Measurements from ENCODE around the gene GART.

- no peak for TF ChIP-seq POLR2A (IDR thresholded peaks at IDR 0.05; ENCODE audit: low read length)
- no peak for TF ChIP-seq NPAS2 (CRISPR knock-in tag; IDR thresholded peaks at IDR 0.05; ENCODE audit: borderline replicate concordance)
- TF ChIP-seq CTCF (IDR thresholded peaks at IDR 0.05), result no peak
- no peak for TF ChIP-seq EP300 (IDR thresholded peaks at IDR 0.05)
- TF ChIP-seq RAD21 (conservative IDR thresholded peaks at IDR 0.05 in 1 of 2, IDR thresholded peaks at IDR 0.05 in 1 of 2), result no peak
- no peak for TF ChIP-seq KDM5A (IDR thresholded peaks at IDR 0.05)
- TF ChIP-seq E2F6 (IDR thresholded peaks at IDR 0.05; ENCODE audit: borderline replicate concordance, low read depth), result no peak
- TF ChIP-seq TP53 (CRISPR knock-in tag; IDR thresholded peaks at IDR 0.05), result no peak
- no peak for TF ChIP-seq USF2 (IDR thresholded peaks at IDR 0.05)
Observed at GRCh38 chr21:33572350-33572749, 30.4 kb upstream of the GART start.

All from A549 (cell line).